ENCODE data around the gene NCSTN.

NCSTN gene

GRCh38 chr1:160342953-160343869, at the start of gene NCSTN, which contains the start of gene COPA:
Gene NCSTN, plus strand, starts transcription at chr1:160343383. Its CDS starts 14 bp downstream, at chr1:160343397.
Gene COPA, minus strand, starts transcription at chr1:160343250. Its CDS starts 80 bp downstream, at chr1:160343170.
- Histone ChIP-seq H3K27ac (peak within 1 kb of the TSS; percentile 65), H3K79me2 (ENCODE audit: insufficient read depth, low read depth) (peaks cover 74% of the 10 kb centered on the region), H3K4me1 (ENCODE audit: low read depth, poor library complexity, severe bottlenecking) (peaks cover 32% of the 10 kb centered on the region), H3K27me3 (ENCODE audit: insufficient read depth, low read depth) (no peaks in the 10 kb centered on the region), H3K4me2 (peak within 1 kb of the TSS; percentile 91), H3K36me3 (ENCODE audit: insufficient read depth) (peaks cover 19% of the 10 kb centered on the region; the same call in 1 of the 2 replicates), H2AFZ (ENCODE audit: low read depth) (peak within 1 kb of the TSS; percentile 82), H3K4me3 (IDR thresholded peaks at IDR 0.05; ENCODE audit: insufficient read depth, low read depth, low read length) (peak within 1 kb of the TSS; percentile 99), H4K20me1 (ENCODE audit: insufficient read depth) (no peaks in the 10 kb centered on the region), H3K9ac (peak within 1 kb of the TSS; percentile 87)
- TF ChIP-seq, protein P1, sequence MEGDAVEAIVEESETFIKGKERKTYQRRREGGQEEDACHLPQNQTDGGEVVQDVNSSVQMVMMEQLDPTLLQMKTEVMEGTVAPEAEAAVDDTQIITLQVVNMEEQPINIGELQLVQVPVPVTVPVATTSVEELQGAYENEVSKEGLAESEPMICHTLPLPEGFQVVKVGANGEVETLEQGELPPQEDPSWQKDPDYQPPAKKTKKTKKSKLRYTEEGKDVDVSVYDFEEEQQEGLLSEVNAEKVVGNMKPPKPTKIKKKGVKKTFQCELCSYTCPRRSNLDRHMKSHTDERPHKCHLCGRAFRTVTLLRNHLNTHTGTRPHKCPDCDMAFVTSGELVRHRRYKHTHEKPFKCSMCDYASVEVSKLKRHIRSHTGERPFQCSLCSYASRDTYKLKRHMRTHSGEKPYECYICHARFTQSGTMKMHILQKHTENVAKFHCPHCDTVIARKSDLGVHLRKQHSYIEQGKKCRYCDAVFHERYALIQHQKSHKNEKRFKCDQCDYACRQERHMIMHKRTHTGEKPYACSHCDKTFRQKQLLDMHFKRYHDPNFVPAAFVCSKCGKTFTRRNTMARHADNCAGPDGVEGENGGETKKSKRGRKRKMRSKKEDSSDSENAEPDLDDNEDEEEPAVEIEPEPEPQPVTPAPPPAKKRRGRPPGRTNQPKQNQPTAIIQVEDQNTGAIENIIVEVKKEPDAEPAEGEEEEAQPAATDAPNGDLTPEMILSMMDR (conservative IDR thresholded peaks at IDR 0.05; ENCODE audit: low read depth, low read length): no peak

- Histone ChIP-seq H3K9ac (no peak overlapping the region), H3K79me2 (ENCODE audit: insufficient read depth, low read depth) (no peaks in the 10 kb centered on the region), H3K4me3 (IDR thresholded peaks at IDR 0.05; ENCODE audit: insufficient read depth, low read depth, low read length) (no peak overlapping the region), H3K4me2 (no peak overlapping the region), H3K4me1 (ENCODE audit: low read depth, poor library complexity, severe bottlenecking) (peaks cover 6% of the 10 kb centered on the region), H4K20me1 (ENCODE audit: insufficient read depth) (no peaks in the 10 kb centered on the region), H3K27ac (no peak overlapping the region), H3K36me3 (ENCODE audit: insufficient read depth) (peaks cover 49% of the 10 kb centered on the region), H3K27me3 (ENCODE audit: insufficient read depth, low read depth) (no peaks in the 10 kb centered on the region), H2AFZ (ENCODE audit: low read depth) (no peak overlapping the region)
- TF ChIP-seq, protein P1 (conservative IDR thresholded peaks at IDR 0.05; ENCODE audit: low read depth, low read length): no peak
Measured at GRCh38 chr1:160296036-160296435, 47.1 kb upstream of the NCSTN start.

DNA sequence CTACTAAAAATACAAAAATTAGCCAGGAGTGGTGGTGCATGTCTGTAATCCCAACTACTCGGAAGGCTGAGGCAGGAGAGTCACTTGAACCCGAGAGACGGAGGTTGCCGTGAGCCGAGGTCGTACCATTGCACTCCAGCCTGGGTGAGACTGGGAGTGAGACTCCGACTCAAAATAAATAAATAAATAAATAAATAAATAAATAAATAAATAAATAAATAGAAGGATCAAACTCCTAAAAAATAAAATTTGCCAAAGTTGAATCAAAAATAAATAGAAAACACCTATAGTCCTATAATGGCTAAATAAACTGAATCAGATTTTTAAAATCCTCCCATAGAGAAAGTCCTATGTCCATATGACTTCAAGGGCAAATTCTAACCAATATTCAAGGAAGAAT, 43.0 kb upstream of the NCSTN start:
- Histone ChIP-seq H2AFZ (ENCODE audit: low read depth) (no peak overlapping the region), H3K27ac (no peak overlapping the region), H3K4me1 (ENCODE audit: low read depth, poor library complexity, severe bottlenecking) (no peaks in the 10 kb centered on the region), H3K4me3 (IDR thresholded peaks at IDR 0.05; ENCODE audit: insufficient read depth, low read depth, low read length) (no peak overlapping the region), H3K36me3 (ENCODE audit: insufficient read depth) (peaks cover 40% of the 10 kb centered on the region; the same call in 1 of the 2 replicates), H3K27me3 (ENCODE audit: insufficient read depth, low read depth) (no peaks in the 10 kb centered on the region), H4K20me1 (ENCODE audit: insufficient read depth) (no peaks in the 10 kb centered on the region), H3K9ac (no peak overlapping the region), H3K79me2 (ENCODE audit: insufficient read depth, low read depth) (no peaks in the 10 kb centered on the region), H3K4me2 (no peak overlapping the region)
- TF ChIP-seq, protein P1 (conservative IDR thresholded peaks at IDR 0.05; ENCODE audit: low read depth, low read length): no peak

DNA sequence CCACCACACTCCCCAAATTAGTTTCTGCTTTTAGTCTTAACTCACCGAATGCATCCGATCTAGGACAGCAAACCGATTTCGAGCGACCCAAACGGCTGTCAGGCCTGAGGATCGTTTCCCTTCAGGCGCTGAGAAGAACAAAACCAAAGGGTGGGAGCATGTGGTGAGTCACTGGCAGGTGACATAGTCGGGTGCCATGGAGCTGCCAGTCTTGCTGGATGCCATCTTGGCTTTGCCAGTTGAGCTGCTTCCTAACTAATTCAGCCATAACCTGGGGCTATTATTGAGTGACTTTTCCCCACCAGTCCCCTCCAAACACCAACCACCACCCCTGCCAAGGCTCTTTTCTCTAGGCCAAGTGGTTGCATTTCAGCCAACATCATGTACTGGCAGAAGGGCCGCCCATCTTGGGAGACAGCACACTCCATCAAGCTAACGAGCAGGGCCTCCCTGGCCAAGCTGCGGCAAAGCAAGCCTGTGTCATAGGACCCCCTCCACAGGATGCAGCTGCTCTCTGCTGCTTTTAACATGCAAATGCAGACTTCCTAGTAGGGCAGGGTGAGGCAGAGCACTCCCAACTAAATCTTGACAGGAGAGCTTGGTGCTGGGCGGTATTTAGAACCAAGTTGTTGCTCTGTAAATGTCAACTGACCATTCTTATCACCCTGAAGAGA, 35.9 kb upstream of the NCSTN start:
- Histone ChIP-seq H3K27ac (no peak overlapping the region), H2AFZ (ENCODE audit: low read depth) (no peak overlapping the region), H3K79me2 (ENCODE audit: insufficient read depth, low read depth) (no peaks in the 10 kb centered on the region), H3K9ac (no peak overlapping the region), H3K4me3 (IDR thresholded peaks at IDR 0.05; ENCODE audit: insufficient read depth, low read depth, low read length) (no peak overlapping the region), H3K4me2 (no peak overlapping the region), H3K4me1 (ENCODE audit: low read depth, poor library complexity, severe bottlenecking) (no peaks in the 10 kb centered on the region), H4K20me1 (ENCODE audit: insufficient read depth) (no peaks in the 10 kb centered on the region), H3K36me3 (ENCODE audit: insufficient read depth) (peaks cover 62% of the 10 kb centered on the region), H3K27me3 (ENCODE audit: insufficient read depth, low read depth) (no peaks in the 10 kb centered on the region)
- TF ChIP-seq, protein P1 (conservative IDR thresholded peaks at IDR 0.05; ENCODE audit: low read depth, low read length): no peak
